Measurements from ENCODE around the gene GCH1.

- TF ChIP-seq POLR2A (IDR thresholded peaks at IDR 0.05; ENCODE audit: low read depth, low read length), result no peak
- no peak for TF ChIP-seq POLR2AphosphoS5 (IDR thresholded peaks at IDR 0.05; ENCODE audit: low read depth, low read length)
- no peak for TF ChIP-seq TAF1 (IDR thresholded peaks at IDR 0.05; ENCODE audit: borderline replicate concordance, low read depth, low read length)
Observed at GRCh38 chr14:54894995-54895394, 7.6 kb downstream of the GCH1 start.
